ENCODE data around the gene DGKQ. TPM values are rescaled to one million over a fixed set of nuclear protein-coding genes. Genes with fewer than 3 reads are reported as not detected.
A peak's percentile ranks its signal among the peaks of the same experiment; 100 is the strongest.
"Not testable (repeated sequence)": the region's sequence is repeated elsewhere in the genome, so short reads cannot be mapped to it uniquely, and the experiment has no call there.

DGKQ gene
- total RNA-seq, 1 donor from 2014 or later, result 15.0 TPM

- no peak overlapping the region for H3K4me3 Mint-ChIP-seq
- H3K27ac Mint-ChIP-seq (ENCODE audit: unreplicated experiment), result no peak overlapping the region
- H3K9me3 Mint-ChIP-seq, result no peaks in the 10 kb centered on the region
- DNase-seq (ENCODE audit: low read depth, low spot score), result no peak
- no peak for TF ChIP-seq CTCF (conservative IDR thresholded peaks at IDR 0.05)
- H3K36me3 Mint-ChIP-seq (ENCODE audit: low read depth), result peaks cover 5% of the 10 kb centered on the region
- H3K4me1 Mint-ChIP-seq, result peaks cover 14% of the 10 kb centered on the region
- H3K27me3 Mint-ChIP-seq (ENCODE audit: low read depth), result no peaks in the 10 kb centered on the region
These were observed 48.2 kb downstream of the DGKQ start for GRCh38 chr4:925171-925570.

- H3K4me3 Mint-ChIP-seq, result peak overlapping the region; percentile 25
- H3K27me3 Mint-ChIP-seq (ENCODE audit: low read depth), result no peaks in the 10 kb centered on the region
- peaks cover 5% of the 10 kb centered on the region for H3K36me3 Mint-ChIP-seq (ENCODE audit: low read depth)
- no peak for DNase-seq (ENCODE audit: low read depth, low spot score)
- peaks cover 13% of the 10 kb centered on the region for H3K4me1 Mint-ChIP-seq
- no peak for TF ChIP-seq CTCF (conservative IDR thresholded peaks at IDR 0.05)
- no peaks in the 10 kb centered on the region for H3K9me3 Mint-ChIP-seq
- no peak overlapping the region for H3K27ac Mint-ChIP-seq (ENCODE audit: unreplicated experiment)
These were observed 49.0 kb downstream of the DGKQ start for GRCh38 chr4:924107-925096.

- Mint-ChIP-seq H3K4me3 (no peak overlapping the region), H3K27me3 (ENCODE audit: low read depth) (no peaks in the 10 kb centered on the region), H3K36me3 (ENCODE audit: low read depth) (peaks cover 8% of the 10 kb centered on the region), H3K4me1 (peaks cover 13% of the 10 kb centered on the region), H3K9me3 (no peaks in the 10 kb centered on the region), H3K27ac (ENCODE audit: unreplicated experiment) (no peak overlapping the region)
- no peak for TF ChIP-seq CTCF (conservative IDR thresholded peaks at IDR 0.05)
- no peak for DNase-seq (ENCODE audit: low read depth, low spot score)
These were observed 51.5 kb downstream of the DGKQ start for GRCh38 chr4:921830-922331.

- not testable (repeated sequence) for H3K27me3 Mint-ChIP-seq (ENCODE audit: low read depth); H3K9me3 Mint-ChIP-seq; DNase-seq (ENCODE audit: low read depth, low spot score); H3K27ac Mint-ChIP-seq (ENCODE audit: unreplicated experiment); H3K36me3 Mint-ChIP-seq (ENCODE audit: low read depth); H3K4me3 Mint-ChIP-seq; H3K4me1 Mint-ChIP-seq
These were observed 54.2 kb downstream of the DGKQ start for GRCh38 chr4:919004-919680.

- H3K36me3 Mint-ChIP-seq (ENCODE audit: low read depth); H3K9me3 Mint-ChIP-seq; H3K27me3 Mint-ChIP-seq (ENCODE audit: low read depth); H3K4me3 Mint-ChIP-seq; H3K27ac Mint-ChIP-seq (ENCODE audit: unreplicated experiment); DNase-seq (ENCODE audit: low read depth, low spot score): not testable (repeated sequence)
- H3K4me1 Mint-ChIP-seq, result peaks cover 11% of the 10 kb centered on the region
These were observed 54.8 kb downstream of the DGKQ start for GRCh38 chr4:918591-918990.

GRCh38 chr4:917992-918391 lies 55.4 kb downstream of the DGKQ start:
- no peak for DNase-seq (ENCODE audit: low read depth, low spot score)
- no peaks in the 10 kb centered on the region for H3K9me3 Mint-ChIP-seq
- no peak for TF ChIP-seq CTCF (conservative IDR thresholded peaks at IDR 0.05)
- peaks cover 17% of the 10 kb centered on the region for H3K4me1 Mint-ChIP-seq
- no peak overlapping the region for H3K4me3 Mint-ChIP-seq
- H3K27me3 Mint-ChIP-seq (ENCODE audit: low read depth), result no peaks in the 10 kb centered on the region
- H3K27ac Mint-ChIP-seq (ENCODE audit: unreplicated experiment), result no peak overlapping the region
- H3K36me3 Mint-ChIP-seq (ENCODE audit: low read depth), result peaks cover 8% of the 10 kb centered on the region
